Neural progenitor cell (in vitro differentiated cells): ENCODE data around the gene SLC9C1.

Experiments used
- CTCF ChIP-seq: fragments of 200-600 bp; sonication (generic); IDR thresholded peaks from 2 replicates; pipeline ENCODE4 v1.5.1; 2017; ENCODE audit warnings: antibody characterized with exemption, mild to moderate bottlenecking
- EZH2 ChIP-seq: fragments of 200-600 bp; sonication (generic); IDR thresholded peaks from 2 replicates; pipeline ENCODE4 v1.6.1; 2017; ENCODE audit warnings: antibody characterized with exemption, mild to moderate bottlenecking, moderate library complexity

- TF ChIP-seq CTCF (no peak), EZH2 (no peak)
Measured at GRCh38 chr3:112247900-112248299, 46.1 kb downstream of the SLC9C1 start.
